ENCODE data around the gene VPS52.
A peak's percentile ranks its signal among the peaks of the same experiment; 100 is the strongest.
"Not testable (repeated sequence)": the region's sequence is repeated elsewhere in the genome, so short reads cannot be mapped to it uniquely, and the experiment has no call there.

The VPS52 gene

DNA sequence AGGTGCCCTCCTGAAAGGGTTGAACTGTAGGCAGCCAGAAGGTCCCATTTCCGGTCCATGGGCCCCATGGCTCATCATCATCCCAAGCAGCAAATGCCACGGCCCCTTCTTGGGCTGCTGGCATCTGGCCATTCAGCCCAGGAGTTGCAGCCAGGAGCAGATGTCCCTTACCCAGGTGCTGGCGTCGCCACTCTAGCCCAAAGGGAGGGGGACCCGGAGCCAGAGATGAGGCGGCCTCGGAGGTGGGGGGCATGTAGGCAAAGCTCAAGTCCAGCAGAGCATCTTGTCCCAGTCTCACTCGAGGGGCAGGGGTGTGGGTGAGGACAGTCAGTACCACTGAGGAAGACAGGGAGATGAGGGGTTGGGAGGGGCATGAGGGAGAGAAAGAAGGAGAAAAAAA is 33.4 kb upstream of the VPS52 start:
- no peak for DNase-seq (ENCODE audit: low read depth)

DNA sequence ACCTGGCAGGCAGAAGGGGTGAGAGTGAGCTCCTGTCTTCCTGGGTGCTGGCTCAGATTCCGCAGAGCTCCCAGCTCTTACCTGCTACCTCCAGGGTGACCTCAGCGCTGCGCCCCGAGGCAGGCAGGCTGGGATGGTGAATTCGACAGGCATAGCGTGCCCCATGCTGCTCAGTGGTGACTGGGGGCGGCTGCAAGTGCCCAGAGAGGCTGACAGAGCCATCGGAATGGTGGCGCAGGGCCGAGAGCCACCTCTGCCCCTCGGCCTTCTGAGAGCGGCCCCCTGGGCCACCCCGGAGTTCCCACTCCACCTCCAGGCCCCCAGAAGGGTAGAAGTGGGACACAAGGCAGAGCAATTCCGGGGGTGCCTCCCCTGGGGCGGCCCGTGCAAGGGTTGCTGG is 32.5 kb upstream of the VPS52 start:
- no peak for DNase-seq (ENCODE audit: low read depth)

DNA sequence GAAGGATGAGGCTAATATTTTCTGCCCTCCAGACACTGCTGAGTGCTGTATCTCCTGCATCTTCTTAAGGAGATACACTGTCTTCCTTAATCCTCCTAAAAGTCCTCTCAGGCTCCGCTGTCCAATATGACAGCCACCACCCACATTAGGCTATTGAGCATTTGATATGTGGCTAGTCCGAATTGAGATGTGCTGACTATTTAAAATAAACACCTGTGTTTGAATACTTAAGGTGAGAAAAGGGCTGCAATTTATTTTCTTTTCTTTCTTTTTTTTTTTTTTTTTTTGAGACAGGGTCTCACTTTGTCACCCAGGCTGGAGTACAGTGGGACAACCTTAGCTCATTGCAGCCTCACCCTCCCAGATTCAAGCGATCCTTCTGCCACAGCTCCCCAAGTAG is 30.2 kb upstream of the VPS52 start:
- no peak for DNase-seq (ENCODE audit: low read depth)

DNA sequence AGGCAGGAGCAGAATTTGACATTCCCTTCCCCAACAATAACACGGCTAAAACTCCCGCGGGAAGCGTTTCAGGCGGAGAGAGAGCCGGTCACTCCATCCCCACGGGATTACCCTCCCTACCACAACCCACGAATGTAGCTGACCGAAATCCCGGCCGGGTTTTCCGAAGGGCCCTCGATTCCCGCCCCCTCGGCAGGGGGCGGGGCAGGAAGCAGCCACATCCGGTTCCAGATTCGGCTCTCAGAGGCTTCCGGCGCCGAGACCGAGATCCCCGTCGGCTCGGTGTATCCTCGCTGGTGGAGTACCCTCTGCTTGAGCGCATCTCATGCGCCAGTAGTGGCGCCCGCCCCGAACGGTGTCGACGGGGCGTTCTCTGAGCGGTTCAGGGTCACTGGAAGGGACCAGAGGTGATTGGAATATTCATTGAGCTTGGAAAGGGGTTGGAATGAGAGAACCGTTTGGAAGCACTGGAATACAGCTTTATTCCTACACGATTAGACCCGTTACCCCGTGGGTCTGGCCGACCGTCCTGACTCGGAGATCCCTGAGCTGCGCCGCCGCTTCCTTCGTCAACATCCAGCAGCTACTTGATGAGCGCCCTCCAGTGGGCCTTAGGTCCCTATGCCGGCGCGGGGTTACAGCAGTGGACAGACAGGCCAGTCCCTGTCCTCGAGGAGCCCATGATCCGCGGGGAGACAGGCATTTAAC is 27.7 kb upstream of the VPS52 start:
- peak; percentile 68 for DNase-seq (ENCODE audit: low read depth)

DNA sequence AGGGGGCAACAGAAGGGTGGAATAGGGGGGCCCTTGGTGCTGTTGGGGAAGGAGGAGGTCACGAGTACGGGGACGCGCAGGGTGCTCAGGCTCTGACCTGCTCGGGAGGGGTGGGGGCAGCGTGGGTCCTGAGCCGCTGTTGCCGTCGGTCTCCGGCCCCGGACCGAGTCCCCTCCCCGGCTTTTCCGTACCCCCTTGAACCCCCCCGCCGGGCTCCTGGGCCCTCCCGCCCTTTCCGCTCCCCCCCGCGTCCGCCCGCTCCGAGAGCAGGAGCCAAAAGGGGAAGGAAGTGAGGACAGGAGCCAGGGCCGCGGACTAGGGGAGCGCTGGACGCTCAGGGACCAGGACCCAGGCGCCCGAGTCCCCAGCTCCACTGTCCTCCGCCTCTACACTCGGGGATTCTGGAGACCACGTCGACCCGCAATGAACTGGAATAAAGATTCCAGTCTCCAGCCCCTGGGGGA is 27.1 kb upstream of the VPS52 start, which contains the start of gene RGL2:
TSS of gene RGL2 (minus strand) at position 170 of the 464 bp plus-strand sequence. CDS start 332 bp downstream, outside the sequence.
- DNase-seq (ENCODE audit: low read depth) = no peak

DNA sequence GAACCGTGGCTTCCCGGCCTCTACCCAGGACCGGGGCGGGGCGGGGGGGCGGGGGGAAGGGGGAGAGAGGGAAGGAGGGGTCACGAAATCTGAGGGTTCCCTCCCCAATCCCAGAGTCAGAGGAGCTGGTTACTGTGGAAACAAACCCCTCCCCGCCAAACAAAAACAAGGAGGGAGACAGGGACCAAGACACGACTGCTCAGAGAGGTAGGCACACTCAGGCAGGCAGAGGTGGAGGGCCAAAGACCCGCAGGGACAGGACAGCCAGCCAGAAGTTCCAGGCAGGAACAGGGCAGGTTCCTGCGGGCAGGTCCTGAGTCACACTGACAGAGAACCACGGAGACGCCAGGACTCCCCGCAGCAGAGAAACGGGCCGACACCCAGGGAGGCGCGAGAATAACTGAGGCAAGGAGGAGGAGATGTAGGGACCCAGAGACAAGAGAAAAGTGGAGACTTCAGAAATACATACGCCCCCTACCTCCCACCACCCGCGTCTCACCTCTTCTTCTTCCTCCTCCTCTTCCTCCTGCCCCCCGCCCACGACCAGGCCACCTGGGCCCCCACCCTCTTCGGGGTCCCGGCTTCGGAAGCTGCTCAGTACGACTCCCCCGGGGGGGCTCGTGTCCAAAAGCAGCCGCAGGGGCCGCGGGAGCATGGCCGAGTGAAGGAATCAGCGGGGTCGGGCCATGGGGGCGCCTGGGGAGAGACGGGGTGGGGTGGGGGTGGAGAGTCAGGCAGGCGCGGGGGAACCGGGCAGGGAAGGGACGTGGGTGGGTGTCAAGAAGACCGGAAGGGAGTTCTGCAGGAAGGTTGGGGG is 26.5 kb upstream of the VPS52 start:
- DNase-seq (ENCODE audit: low read depth) = peak; percentile 63

DNA sequence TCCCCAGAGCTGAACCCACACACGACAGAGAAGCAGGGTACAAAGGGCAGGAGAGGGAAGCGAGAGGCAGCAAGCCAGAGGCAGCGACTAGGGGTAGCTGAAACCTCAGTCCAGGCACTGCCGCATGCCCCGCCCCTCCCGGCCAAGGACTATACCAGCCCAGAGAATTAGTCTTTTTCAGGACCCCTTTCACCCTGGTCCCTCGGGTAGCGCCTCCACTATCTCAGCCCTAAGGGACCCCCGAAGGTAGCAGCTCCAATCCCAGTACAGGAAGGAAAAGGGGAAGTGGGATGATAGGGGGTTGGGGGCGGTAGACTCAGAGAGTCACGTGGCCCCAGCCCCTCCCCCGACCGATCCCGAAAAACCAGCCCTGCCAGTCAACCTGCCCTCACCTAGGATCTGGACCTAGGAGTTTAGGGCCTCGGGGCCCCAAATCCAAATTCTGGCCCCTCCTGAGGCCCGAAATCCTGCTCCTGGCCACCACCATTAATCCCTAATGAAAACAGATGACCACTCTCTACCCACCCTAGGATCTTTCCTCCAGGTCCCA is 25.8 kb upstream of the VPS52 start:
- no peak for DNase-seq (ENCODE audit: low read depth)

DNA sequence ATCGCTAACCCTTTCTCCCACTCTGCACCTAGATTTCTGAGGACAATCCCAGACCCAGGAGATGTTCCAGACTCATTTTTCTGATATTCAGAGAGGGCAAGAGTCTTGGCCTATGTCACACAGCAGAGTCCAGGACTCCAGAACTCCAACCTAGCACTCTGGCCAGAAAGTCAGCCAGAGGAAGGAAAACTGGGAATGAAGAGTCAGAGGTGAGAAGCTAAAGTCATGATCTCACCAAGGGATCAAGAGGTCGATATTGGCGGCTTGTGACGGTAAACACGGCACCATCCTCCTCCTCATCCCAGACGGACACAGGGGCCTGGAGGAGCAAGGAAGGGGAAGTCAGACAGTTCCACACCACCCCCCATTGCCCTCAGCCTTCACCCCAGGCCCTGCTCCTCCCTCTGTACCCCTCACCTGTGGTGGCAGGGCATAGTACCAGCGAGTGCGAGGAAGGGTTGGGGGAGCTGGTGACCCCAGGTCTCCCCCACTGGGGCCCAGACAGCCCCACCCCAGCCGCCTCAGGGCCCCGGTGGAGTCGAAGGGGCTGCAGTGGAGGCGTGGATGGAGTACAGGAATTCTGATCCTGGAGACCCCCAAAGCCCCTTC is 25.2 kb upstream of the VPS52 start:
- no peak for DNase-seq (ENCODE audit: low read depth)

DNA sequence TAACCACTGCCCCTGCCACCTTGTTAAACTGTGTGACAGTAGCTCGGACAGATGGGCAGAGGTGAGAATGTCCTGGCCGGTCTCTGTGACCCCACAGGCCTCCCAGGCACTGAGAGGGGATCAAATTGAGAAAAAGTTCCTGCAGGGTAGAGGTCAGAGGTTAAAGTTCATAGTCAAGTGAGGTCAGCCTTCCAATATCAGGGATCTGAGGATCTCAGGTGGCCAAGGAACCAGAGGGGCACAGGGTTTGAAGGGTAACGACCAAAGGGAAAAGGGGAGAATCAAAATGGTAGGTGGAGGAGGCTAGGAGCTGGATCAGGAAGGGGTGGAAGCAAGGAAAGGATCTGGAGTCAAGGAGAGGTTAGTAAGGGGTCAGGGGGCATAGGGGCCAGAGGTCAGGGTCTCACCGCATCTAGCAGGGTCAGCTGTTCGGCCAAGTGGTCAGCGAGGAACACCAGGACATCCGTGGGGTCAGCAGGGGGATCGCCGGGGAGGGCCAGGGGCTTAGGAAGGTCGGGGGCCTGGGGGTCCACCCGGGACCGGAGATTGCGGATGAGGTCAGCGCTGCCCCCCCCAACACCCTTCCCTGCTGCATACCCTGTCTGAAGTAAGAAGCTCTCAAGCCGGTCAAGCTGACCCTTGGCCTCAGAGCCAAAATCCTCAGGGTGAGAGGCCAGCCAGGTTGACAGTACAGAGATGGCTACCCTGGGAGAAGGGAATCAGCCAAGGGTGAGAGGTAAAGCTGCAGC is 24.1 kb upstream of the VPS52 start:
- no peak for DNase-seq (ENCODE audit: low read depth)

DNA sequence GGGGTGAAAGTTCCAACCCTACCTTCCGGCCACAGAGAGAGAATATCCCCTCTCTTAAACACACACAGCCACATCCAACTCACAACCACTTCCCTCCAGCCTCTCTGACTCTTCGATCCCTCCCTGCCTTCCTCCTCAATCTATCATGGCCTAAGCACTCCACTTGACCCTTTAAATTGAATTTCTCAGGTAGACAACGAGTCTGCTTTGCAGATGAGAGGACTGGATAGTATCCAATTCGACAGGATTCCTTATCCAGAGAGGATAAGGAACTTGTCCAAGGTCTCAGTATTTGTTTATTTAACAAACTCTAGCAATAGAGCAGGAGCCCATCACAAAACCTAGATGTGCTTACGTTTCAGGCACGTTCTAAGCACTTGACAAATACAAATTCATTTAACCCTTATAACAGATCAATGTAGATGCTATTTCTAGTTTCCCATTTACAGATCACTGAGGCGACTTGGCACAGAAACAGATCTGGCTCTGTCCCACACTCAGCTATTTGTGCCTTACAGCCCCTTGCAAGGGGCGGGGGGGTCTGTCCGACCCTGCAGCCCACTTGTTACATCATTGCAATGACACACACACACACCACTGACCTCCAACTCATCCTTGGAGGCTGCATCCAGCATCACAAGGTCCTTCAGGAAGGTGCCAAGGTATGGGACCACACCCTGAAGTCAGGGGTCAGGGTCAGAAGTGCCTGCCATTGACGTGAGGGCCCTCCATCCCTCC is 22.6 kb upstream of the VPS52 start:
- DNase-seq (ENCODE audit: low read depth) = no peak

DNA sequence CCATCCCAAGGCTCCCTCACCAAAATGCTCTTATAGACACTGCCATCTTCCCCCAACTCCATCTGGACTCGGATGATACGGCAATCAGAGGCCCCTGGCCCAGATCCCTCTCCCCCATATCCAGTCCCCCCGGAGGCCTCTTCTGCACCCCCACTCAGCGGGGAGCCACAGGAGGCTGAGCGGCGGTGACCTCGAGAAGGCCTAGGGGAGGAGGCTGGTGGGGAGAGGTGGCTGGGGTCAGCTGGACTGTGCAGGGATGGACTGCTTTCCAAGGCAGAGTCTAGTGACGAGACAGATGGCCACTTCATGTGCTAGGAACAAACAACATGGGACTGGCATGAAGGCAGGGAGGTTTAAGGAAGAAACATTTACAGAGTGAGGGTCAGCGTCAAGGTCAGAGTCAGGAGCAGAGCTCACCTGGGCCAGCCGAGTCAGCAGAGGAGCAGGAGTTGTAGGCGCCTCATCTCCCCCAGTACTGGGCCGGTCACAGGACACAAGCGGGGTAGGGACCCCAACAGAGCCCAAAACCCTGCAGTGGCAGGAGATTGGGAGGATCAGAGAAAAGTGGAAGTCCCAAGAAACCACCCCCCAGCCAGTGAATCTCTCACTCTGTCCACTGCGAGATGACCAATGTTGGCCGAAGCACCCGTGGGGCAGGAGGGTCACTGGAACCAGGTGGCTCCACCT is 21.5 kb upstream of the VPS52 start:
- no peak for DNase-seq (ENCODE audit: low read depth)

DNA sequence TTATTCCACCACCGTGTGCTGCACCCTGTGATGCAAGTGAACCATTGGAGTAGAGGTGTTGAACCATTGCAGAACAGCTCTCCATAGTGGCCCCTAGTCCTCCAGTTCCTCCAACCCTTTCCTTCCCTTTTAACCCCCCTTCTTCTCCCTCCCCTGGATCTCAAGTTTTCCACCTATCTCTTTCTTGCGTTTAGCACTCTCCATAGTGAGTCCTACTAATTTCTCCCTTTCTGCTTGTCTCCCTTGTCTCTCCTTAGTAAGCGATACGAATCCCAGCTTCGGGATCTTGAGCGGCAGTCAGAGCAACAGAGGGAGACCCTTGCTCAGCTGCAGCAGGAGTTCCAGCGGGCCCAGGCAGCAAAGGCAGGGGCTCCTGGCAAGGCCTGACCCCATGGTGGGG is 18.8 kb upstream of the VPS52 start:
- DNase-seq (ENCODE audit: low read depth) = no peak

DNA sequence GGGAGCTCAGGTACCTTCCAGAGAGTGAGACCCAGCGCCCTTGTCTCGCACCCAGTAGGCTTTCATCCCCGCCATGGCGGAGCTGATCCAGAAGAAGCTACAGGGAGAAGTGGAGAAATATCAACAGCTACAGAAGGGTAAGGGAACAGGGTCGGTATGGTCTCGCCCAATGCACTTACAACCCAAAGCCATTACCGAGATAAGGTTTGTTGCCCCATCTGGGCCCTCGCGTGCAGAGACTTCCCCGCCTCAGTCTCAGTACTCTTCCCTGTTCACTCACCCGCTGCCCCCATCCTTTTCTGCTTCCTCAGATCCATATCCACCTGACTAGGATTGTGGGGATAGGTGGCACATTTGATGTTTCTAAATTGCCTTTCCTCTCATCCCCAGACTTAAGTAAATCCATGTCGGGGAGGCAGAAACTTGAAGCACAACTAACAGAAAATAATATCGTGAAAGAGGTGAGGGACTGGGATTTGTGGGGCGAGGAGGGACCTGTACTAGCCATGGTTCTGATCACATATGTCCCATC is 18.2 kb upstream of the VPS52 start:
- DNase-seq (ENCODE audit: low read depth) = no peak

DNA sequence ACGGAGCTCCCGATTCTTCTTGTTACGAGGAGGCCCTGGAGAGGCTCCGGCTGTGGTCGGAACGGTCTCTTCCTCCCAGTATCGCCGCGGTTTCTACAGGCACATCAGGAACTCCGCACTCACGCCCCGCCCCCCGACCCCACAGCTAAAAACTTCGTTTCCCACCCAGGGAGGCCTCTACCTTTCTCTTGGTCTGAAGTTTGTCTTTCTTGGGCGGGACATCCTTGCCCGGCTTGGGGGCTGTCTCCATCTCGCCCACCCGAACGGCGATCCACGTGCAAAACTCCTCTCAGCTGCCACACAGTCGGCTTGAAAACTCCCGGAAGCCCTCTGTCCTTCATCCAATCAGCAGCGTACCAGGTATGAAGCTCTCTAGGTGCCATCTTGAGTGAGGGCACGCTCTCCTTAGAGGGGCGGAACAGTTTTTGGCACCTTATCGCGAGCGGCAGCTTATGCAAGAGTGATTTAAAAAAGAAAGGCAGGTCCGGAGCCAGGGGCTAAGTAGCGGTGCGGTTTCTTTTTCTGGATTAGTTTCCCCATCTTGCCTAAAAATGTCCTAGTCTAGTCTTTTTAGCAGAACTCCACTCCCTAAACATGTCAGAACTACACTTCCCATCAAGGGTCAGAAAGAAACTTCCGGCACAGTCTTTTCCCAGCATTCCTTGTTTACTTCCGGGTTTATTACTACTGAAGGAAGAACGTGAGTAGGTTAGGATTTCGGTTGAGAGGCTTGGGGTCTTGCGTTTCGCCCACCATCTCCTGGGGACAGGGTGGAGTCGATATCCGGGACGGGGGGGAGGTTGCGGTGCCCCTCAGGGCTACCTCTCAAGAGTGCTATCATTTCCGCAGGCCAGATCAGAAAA is 17.5 kb upstream of the VPS52 start, which contains the start of the genes PFDN6 and WDR46:
TSS of gene PFDN6 (plus strand) at position 681 of the 863 bp plus-strand sequence. CDS start 256 bp downstream, outside the sequence.
TSS of gene WDR46 (minus strand) at position 319 of the 863 bp plus-strand sequence. CDS start at position 250, 69 bp downstream.
- DNase-seq (ENCODE audit: low read depth) = peak; percentile 87

DNA sequence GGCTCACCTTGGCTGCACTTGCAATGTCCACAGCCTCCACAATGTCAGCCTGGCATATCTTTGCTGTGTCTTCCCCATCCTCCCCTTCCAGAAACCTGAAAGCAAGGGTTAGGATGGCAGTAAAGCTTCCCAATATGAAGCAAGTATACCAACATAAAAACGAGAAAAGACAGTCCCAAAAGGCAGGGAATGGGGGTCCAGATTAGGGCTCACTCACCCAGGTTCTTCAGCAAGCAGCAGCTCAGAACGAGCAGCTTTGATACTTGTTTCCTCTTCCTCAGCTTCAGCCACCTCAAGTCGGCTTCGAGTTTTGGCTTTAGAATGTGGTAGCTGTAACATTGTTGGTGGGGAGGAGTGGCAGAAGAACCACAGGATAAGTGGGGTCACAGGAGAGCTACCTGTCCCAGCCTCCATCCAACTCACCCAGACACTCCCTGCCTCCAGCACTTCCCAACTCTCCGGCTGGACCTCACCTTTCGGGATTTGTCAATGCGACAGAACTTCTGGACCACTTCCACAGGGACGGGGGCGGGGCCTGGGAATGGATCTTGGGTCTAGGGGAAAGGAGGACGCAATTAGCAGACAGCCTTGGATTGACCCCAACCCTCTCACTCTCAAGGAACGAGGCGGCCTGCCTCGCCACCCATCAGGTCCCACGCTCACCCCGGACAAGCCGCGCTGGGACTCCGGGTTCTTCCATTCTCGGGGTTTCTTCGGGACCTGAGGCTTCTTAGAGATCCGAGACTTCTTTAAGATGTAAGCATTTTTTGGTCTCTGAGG is 16.7 kb upstream of the VPS52 start:
- no peak for DNase-seq (ENCODE audit: low read depth)

DNA sequence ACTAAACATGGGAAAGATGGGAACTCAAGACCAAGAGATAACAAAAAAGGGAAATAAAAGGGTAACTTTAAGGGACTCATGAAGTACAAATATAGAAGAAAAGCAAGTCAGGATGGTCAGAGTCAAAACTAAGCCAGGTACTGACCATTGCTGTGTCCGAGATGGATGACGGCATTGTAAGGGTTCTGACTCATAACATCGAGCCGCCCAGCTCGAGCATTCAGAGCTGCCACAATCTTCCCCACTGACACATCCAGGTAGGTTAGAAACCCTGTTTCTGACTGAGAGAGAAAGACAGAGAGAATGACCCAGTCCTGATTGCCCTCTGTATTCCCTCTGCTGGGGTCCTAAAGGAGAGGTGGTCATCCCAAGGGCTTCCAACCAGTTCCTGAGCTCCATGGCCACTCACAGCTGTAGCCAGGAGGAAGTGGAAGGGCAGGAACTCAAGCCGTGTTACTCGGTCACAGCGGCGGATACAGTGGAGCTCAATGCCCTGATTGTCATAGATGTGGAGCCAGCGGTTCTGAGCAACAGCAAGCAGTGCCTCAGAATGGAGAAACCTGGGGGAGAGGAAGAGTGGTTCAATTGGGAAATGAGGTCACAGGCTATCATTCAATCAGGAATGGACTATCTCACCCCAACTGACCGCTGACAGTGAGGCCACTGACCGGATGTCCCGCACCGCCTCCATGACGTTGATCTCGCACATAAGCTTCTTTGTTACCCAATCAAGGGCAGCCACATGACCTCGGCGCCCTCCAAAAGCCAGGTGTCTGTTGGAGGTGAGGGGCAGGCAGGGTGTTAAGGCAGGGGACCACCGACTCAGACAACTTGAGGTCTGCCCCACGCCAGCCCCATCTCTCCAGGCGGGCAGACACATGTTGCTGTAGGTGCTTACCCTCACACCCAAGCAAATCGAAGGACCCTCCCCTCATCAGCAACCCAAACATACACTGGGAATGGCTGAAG is 15.6 kb upstream of the VPS52 start:
- no peak for DNase-seq (ENCODE audit: low read depth)

DNA sequence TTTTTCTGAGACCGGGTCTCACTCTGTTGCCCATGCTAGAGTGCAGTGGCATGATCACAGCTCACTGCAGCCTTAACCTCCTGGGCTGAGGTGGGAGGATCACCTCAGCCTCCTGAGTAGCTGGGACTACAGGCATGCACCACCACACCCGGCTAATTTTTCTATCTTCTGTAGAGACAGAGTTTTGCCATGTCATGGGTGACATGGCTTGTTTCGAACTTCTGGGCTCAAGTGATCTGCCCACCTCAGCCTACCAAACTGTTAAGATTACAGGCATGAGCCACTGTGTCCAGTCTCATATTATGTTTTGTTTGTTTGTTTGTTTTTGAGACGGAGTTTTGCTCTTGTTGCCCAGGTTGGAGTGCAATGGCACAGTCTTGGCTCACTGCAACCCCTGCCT is 13.5 kb upstream of the VPS52 start:
- DNase-seq (ENCODE audit: low read depth) = not testable (repeated sequence)

Data from HS-5 (cell line).